Esophagus squamous epithelium (tissue), 4 donors: ENCODE results near the gene PKD2.

Experiments
- CTCF ChIP-seq, 6 experiments: fragments of 450-650 bp in 4 of 6; fragments of 200-600 bp in 2 of 6; sonication (generic) in 2 of 6; IDR thresholded peaks; one replicate each; pipeline ENCODE4 v1.5.1; 2016 to 2019; ENCODE audit warnings: antibody characterized with exemption in 6 of 6, mild to moderate bottlenecking in 4 of 6, moderate library complexity in 4 of 6
- POLR2A ChIP-seq, 4 donors: fragments of 450-650 bp; IDR thresholded peaks; one replicate each; pipeline ENCODE4 v1.6.1; 2017; ENCODE audit warnings: antibody characterized with exemption in 4 of 4, mild to moderate bottlenecking in 4 of 4, moderate library complexity in 3 of 4

- TF ChIP-seq POLR2A (IDR thresholded peaks at IDR 0.05) (no peak), CTCF (IDR thresholded peaks at IDR 0.05) (no peak)
Observed at GRCh38 chr4:87978681-87979080, 28.8 kb upstream of the PKD2 start.
